K562 (cell line): ENCODE results near the gene CLEC18B. TPM values are rescaled to one million over a fixed set of nuclear protein-coding genes. Genes with fewer than 3 reads are reported as not detected.

Experiments used
- ATAC-seq: fragments of 200-7000 bp; cut with Tn5 transposase; 3 replicates; pipeline ENCODE4 v1.9.1; 2020; ENCODE audit warnings: moderate library complexity
- BruUV-seq: library from RNA; stranded (reverse); fragments of 400-500 nt; replicated peaks from 2 replicates; lab custom pipeline; 2021; lab: Mats Ljungman, UMichigan
- CTCF ChIA-PET: fragments of 300-600 bp; formaldehyde crosslinking; extraction: SDS; loops from one replicate; lab custom pipeline; 2021; ENCODE audit warnings: low intra/inter-chr PET ratio; lab: Yijun Ruan, JAX
- POLR2A ChIA-PET: fragments of 300-600, 350-650 bp; sonication (Branson Sonifier 250); formaldehyde crosslinking; extraction: SDS; loops from one replicate; lab custom pipeline; 2021; ENCODE audit warnings: antibody characterized with exemption, inconsistent platforms; lab: Yijun Ruan, JAX
- DNase-seq, 4 experiments: peaks; one replicate each; pipeline versions ENCODE4 v3.0.0 to v3.0.0-alpha.2; 2011 to 2018; ENCODE audit warnings: low spot score in 3 of 4, mixed read lengths in 3 of 4; ENCODE audit errors: extremely low read depth in 1 of 4
- FAIRE-seq: peaks from 2 replicates; lab custom pipeline; 2011; peaks lifted over from hg19 to GRCh38; lab: Jason Lieb, UNC
- H2AFZ ChIP-seq: 2 replicates; pipeline ENCODE4 v1.6.0; 2011; ENCODE audit warnings: low read depth, low read length, control low read depth, inconsistent platforms
- H3K27ac ChIP-seq: fragments of 200-600 bp; 3 replicates; pipeline ENCODE4 v1.8.0; 2011; ENCODE audit warnings: low read depth, mild to moderate bottlenecking, control low read depth, inconsistent platforms, low read length, moderate library complexity, mixed read lengths; ENCODE audit errors: extremely low read depth
- H3K27me3 ChIP-seq, 2 experiments: fragments of 300-600 bp in 1 of 2; 2 replicates in 1 of 2; 3 replicates in 1 of 2; pipeline versions ENCODE4 v1.6.0 to v1.8.0; 2011; ENCODE audit warnings: inconsistent platforms in 2 of 2, low read length in 2 of 2, mild to moderate bottlenecking in 1 of 2, mixed read lengths in 1 of 2, moderate library complexity in 1 of 2; ENCODE audit not compliant: control insufficient read depth in 2 of 2, insufficient read depth in 2 of 2
- H3K36me3 ChIP-seq: fragments of 300-600 bp; 3 replicates; pipeline ENCODE4 v1.8.0; 2011; ENCODE audit warnings: mild to moderate bottlenecking, low read length, inconsistent platforms; ENCODE audit not compliant: control insufficient read depth, insufficient read depth
- H3K4me1 ChIP-seq, 2 experiments: fragments of 200-600 bp in 1 of 2; replicated peaks in 1 of 2; 2 replicates in 1 of 2; 3 replicates in 1 of 2; pipeline versions ENCODE4 v1.5.1 to v1.8.0; 2011; ENCODE audit warnings: inconsistent platforms in 2 of 2, low read length in 2 of 2, mild to moderate bottlenecking in 1 of 2, mixed read lengths in 1 of 2, moderate library complexity in 1 of 2; ENCODE audit not compliant: control insufficient read depth in 2 of 2, insufficient read depth in 2 of 2
- H3K4me2 ChIP-seq: 2 replicates; pipeline ENCODE4 v1.6.1; 2011; ENCODE audit warnings: low read length, control low read depth, inconsistent platforms, mixed read lengths; ENCODE audit not compliant: insufficient read depth
- H3K4me3 ChIP-seq: fragments of 200-600 bp; sonication (generic), shearing (Covaris generic); 2 replicates; pipeline ENCODE4 v1.5.1; 2016; ENCODE audit warnings: control low read depth, inconsistent platforms
- H3K79me2 ChIP-seq: fragments of 200-600 bp; 3 replicates; pipeline ENCODE4 v1.8.0; 2011; ENCODE audit warnings: low read length, inconsistent platforms; ENCODE audit not compliant: control insufficient read depth, insufficient read depth
- H3K9ac ChIP-seq, 2 experiments: 2 replicates each; pipeline versions ENCODE4 v1.6.0 to v1.6.1; 2011; ENCODE audit warnings: low read depth in 2 of 2, low read length in 2 of 2, control low read depth in 1 of 2, inconsistent platforms in 1 of 2, mild to moderate bottlenecking in 1 of 2, mixed read lengths in 1 of 2; ENCODE audit not compliant: insufficient read depth in 1 of 2
- H3K9me1 ChIP-seq: one replicate; pipeline ENCODE4 v1.6.0; 2011; ENCODE audit warnings: inconsistent platforms, mild to moderate bottlenecking, low read length, moderate library complexity; ENCODE audit not compliant: control insufficient read depth, insufficient read depth
- H3K9me3 ChIP-seq: replicated peaks from 2 replicates; pipeline ENCODE4 v1.5.1; 2011; ENCODE audit warnings: low read depth, low read length, inconsistent platforms; ENCODE audit not compliant: control insufficient read depth, insufficient read depth
- H4K20me1 ChIP-seq: replicated peaks from 2 replicates; pipeline ENCODE4 v1.6.1; 2011; ENCODE audit warnings: low read length, inconsistent platforms, mixed read lengths; ENCODE audit not compliant: control insufficient read depth, insufficient read depth
- ARID1B ChIP-seq: fragments of 450-650 bp; IDR thresholded peaks from 2 replicates; pipeline ENCODE4 v1.6.1; 2016; ENCODE audit warnings: antibody characterized with exemption, mild to moderate bottlenecking, inconsistent platforms
- ATF7 ChIP-seq: fragments of 450-650 bp; IDR thresholded peaks from 2 replicates; pipeline ENCODE4 v1.7.1; 2014; ENCODE audit warnings: mild to moderate bottlenecking, moderate library complexity
- CBFA2T3 ChIP-seq: fragments of 450-650 bp; IDR thresholded peaks from 2 replicates; pipeline ENCODE4 v1.6.1; 2017
- ELF4 ChIP-seq: fragments of 450-650 bp; formaldehyde crosslinking; IDR thresholded peaks from 2 replicates; pipeline ENCODE4 v1.4.0; 2022; ENCODE audit warnings: missing genetic modification characterization
- EP400 ChIP-seq: fragments of 450-650 bp; IDR thresholded peaks from 2 replicates; pipeline ENCODE4 v1.6.1; 2017; ENCODE audit warnings: antibody characterized with exemption, mild to moderate bottlenecking, moderate library complexity
- HCFC1 ChIP-seq: IDR thresholded peaks from 2 replicates; pipeline ENCODE4 v1.6.1; 2012; ENCODE audit warnings: low read depth, low read length, improper control_type of control experiment
- KDM2B ChIP-seq: fragments of 250-450 bp; sonication (Bioruptor Pico); IDR thresholded peaks from 2 replicates; pipeline ENCODE4 v1.8.0; 2021; ENCODE audit warnings: mild to moderate bottlenecking, moderate library complexity
- MCM3 ChIP-seq: fragments of 450-650 bp; IDR thresholded peaks from 2 replicates; pipeline ENCODE4 v1.6.1; 2016
- RFX7 ChIP-seq: fragments of 250-450 bp; sonication (Bioruptor Pico); IDR thresholded peaks from 2 replicates; pipeline ENCODE4 v1.5.1; 2021; ENCODE audit warnings: mild to moderate bottlenecking
- TEAD1 ChIP-seq, 2 experiments: fragments of 450-650 bp in 1 of 2; sonication (generic) in 1 of 2; formaldehyde crosslinking; IDR thresholded peaks; 2 replicates each; pipeline versions ENCODE4 v1.4.0 to v1.8.0; 2020 to 2022; ENCODE audit warnings: mild to moderate bottlenecking in 2 of 2, missing genetic modification reagents in 1 of 2
- ZNF316 ChIP-seq: fragments of 450-650 bp; IDR thresholded peaks from 2 replicates; pipeline ENCODE4 v1.6.1; 2016
- ZNF41 ChIP-seq: fragments of 250-450 bp; sonication (Bioruptor Pico); conservative IDR thresholded peaks from 2 replicates; pipeline ENCODE4 v1.4.0; 2020; ENCODE audit warnings: mild to moderate bottlenecking
- ZNF75A ChIP-seq: fragments of 450-650 bp; formaldehyde crosslinking; IDR thresholded peaks from 2 replicates; pipeline ENCODE4 v1.4.0; 2020; ENCODE audit warnings: mild to moderate bottlenecking
- WGBS: fragments of 100-300 bp; shearing (Covaris generic); methylation state at CpG from one replicate; pipeline ENCODE4 v1.1.6; 2016; ENCODE audit warnings: low coverage, mixed read lengths; ENCODE audit not compliant: insufficient coverage; ENCODE audit errors: missing lambda C conversion rate; 5-methylcytosine and 5-hydroxymethylcytosine counted together
- in situ Hi-C: fragments of 300-500 bp; cut with MboI; formaldehyde crosslinking; loops from 4 replicates; pipeline ENCODE4 v1.15.0; 2018; ENCODE audit warnings: inconsistent platforms, mixed read lengths
- intact Hi-C: fragments of 100-400 bp; cut with micrococcal nuclease; formaldehyde crosslinking; loops from 2 replicates; pipeline ENCODE4 v1.14.2; 2022
- polyA plus RNA-seq, 8 experiments: library from polyadenylated mRNA; depleted of rRNA in 4 of 8; stranded (reverse) in 5 of 8; unstranded in 3 of 8; fragments of >200 nt; fragmentation: Nextera tagmentation in 2 of 8; fragmentation: Illumina TruSeq in 1 of 8; extraction: Ambion mirVana in 2 of 8; extraction: Trizol in 1 of 8; gene quantifications; 2 replicates each; pipeline versions ENCODE4 v1.2.1 to v1.2.3, GENCODE V29; 2011 to 2014; ENCODE audit warnings: inconsistent platforms in 1 of 8, missing spikeins in 1 of 8
- total RNA-seq, 7 experiments: library from RNA; depleted of rRNA in 6 of 7; stranded (reverse); fragments of >200 nt in 6 of 7; fragmentation: Illumina TruSeq in 2 of 7; extraction: Trizol in 2 of 7; gene quantifications; 2 replicates each; pipeline versions ENCODE4 v1.2.1 to v1.2.3, GENCODE V29; 2011 to 2021; ENCODE audit warnings: low replicate concordance in 1 of 7
- TF ChIP-seq, protein P1 (sequence below): fragments of 250-450 bp; sonication (Bioruptor Pico); IDR thresholded peaks from 2 replicates; pipeline ENCODE4 v1.8.0; 2022; ENCODE audit warnings: moderate library complexity, mild to moderate bottlenecking, inconsistent platforms
- TF ChIP-seq, protein P2 (sequence below): sonication (generic); formaldehyde crosslinking; IDR thresholded peaks from 2 replicates; pipeline ENCODE4 v1.8.0; 2022; ENCODE audit warnings: missing genetic modification reagents, mild to moderate bottlenecking, borderline replicate concordance
- TF ChIP-seq, protein P3 (sequence below), 2 experiments: IDR thresholded peaks; 2 replicates each; pipeline ENCODE4 v1.6.1; 2012; ENCODE audit warnings: improper control_type of control experiment in 2 of 2, low read depth in 2 of 2, low read length in 2 of 2, borderline replicate concordance in 1 of 2
- TF ChIP-seq, protein P4 (sequence below): sonication (generic); formaldehyde crosslinking; IDR thresholded peaks from 2 replicates; pipeline ENCODE4 v1.8.1; 2023; ENCODE audit warnings: mild to moderate bottlenecking, missing genetic modification reagents

Gene CLEC18B
- total and polyA plus RNA-seq, 9 of the 15 experiments (the other 6 are each of a cell fraction or from before 2014, with no cell fraction given), result 0.23 to 7.6 (median 3.5) TPM

DNA sequence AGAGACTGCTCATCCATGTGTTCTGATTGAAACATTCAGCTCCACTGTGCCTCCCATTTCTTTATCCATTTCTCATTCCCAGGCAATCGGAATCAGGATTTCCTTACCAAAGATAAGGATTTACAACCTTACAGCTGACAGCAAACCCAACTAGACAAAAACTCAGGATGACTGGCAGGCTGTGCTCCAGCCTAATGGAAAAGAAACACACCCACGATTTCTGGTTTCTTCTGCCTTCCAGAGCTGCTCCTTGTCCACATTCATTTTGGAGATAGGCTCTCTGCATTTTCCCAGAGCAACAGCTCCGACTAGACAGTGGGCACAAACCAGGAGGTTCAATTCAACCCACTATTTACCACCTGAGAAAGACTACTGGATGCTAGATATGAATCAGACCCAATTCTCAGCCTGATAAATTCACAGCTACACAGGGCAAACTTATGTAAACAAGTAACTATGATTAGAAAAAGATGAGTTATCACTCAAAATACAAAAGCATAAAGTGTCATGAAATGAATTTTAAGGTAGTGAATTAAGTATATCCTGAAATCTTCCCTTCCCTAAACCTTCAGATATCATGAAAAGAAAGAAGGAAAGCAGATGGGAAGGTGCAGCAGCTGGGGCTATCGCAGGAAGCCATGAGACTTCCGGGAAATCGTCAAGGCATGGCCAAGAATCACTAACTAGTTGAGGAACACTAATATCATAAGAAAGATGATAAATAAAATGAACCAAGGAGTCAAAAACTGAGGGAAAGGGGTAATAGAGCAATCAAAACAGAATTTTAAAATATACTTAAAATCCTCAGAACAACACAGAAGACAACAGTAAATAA, 44.8 kb upstream of the CLEC18B start:
- BruUV-seq, result no TSS peak
- no peaks in the 10 kb centered on the region for H3K79me2 ChIP-seq
- no peaks in the 10 kb centered on the region for H3K4me1 ChIP-seq
- no peak overlapping the region for H3K4me3 ChIP-seq
- no peaks in the 10 kb centered on the region for H3K27me3 ChIP-seq
- H4K20me1 ChIP-seq, result no peaks in the 10 kb centered on the region
- intact Hi-C loops, result no loop called here
- H3K36me3 ChIP-seq, result peaks cover 76% of the 10 kb centered on the region; the same call in 2 of the 3 replicates
- no peak for ATAC-seq
- no peak for DNase-seq
- POLR2A ChIA-PET, result no interaction called here
- 86% methylated on average over 6 of the region's 6 CpGs for WGBS
- H3K9me1 ChIP-seq, result no peaks in the 10 kb centered on the region
- CTCF ChIA-PET, result no interaction called here
- H3K27ac ChIP-seq, result no peak overlapping the region
- H3K9ac ChIP-seq, result no peak overlapping the region
- FAIRE-seq, result no peak
- no peaks in the 10 kb centered on the region for H3K9me3 ChIP-seq
- in situ Hi-C loops, result no loop called here
- no peak overlapping the region for H3K4me2 ChIP-seq
- no peak overlapping the region for H2AFZ ChIP-seq
- TF ChIP-seq, protein P1, sequence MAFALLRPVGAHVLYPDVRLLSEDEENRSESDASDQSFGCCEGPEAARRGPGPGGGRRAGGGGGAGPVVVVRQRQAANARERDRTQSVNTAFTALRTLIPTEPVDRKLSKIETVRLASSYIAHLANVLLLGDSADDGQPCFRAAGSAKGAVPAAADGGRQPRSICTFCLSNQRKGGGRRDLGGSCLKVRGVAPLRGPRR, result no peak
- TF ChIP-seq, protein P2, sequence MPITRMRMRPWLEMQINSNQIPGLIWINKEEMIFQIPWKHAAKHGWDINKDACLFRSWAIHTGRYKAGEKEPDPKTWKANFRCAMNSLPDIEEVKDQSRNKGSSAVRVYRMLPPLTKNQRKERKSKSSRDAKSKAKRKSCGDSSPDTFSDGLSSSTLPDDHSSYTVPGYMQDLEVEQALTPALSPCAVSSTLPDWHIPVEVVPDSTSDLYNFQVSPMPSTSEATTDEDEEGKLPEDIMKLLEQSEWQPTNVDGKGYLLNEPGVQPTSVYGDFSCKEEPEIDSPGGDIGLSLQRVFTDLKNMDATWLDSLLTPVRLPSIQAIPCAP (CRISPR knock-in tag), result no peak
- no peak for TF ChIP-seq CBFA2T3
- no peak for TF ChIP-seq ATF7
- TF ChIP-seq ZNF41 (CRISPR knock-in tag), result no peak
- TF ChIP-seq, protein P3, sequence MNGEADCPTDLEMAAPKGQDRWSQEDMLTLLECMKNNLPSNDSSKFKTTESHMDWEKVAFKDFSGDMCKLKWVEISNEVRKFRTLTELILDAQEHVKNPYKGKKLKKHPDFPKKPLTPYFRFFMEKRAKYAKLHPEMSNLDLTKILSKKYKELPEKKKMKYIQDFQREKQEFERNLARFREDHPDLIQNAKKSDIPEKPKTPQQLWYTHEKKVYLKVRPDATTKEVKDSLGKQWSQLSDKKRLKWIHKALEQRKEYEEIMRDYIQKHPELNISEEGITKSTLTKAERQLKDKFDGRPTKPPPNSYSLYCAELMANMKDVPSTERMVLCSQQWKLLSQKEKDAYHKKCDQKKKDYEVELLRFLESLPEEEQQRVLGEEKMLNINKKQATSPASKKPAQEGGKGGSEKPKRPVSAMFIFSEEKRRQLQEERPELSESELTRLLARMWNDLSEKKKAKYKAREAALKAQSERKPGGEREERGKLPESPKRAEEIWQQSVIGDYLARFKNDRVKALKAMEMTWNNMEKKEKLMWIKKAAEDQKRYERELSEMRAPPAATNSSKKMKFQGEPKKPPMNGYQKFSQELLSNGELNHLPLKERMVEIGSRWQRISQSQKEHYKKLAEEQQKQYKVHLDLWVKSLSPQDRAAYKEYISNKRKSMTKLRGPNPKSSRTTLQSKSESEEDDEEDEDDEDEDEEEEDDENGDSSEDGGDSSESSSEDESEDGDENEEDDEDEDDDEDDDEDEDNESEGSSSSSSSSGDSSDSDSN (IDR thresholded peaks at IDR 0.05; ENCODE audit: borderline replicate concordance in 1 of 2, low read depth in 2 of 2, low read length in 2 of 2), result no peak
- TF ChIP-seq RFX7 (CRISPR knock-in tag), result no peak
- no peak for TF ChIP-seq EP400
- no peak for TF ChIP-seq ELF4 (CRISPR knock-in tag)
- TF ChIP-seq, protein P4, sequence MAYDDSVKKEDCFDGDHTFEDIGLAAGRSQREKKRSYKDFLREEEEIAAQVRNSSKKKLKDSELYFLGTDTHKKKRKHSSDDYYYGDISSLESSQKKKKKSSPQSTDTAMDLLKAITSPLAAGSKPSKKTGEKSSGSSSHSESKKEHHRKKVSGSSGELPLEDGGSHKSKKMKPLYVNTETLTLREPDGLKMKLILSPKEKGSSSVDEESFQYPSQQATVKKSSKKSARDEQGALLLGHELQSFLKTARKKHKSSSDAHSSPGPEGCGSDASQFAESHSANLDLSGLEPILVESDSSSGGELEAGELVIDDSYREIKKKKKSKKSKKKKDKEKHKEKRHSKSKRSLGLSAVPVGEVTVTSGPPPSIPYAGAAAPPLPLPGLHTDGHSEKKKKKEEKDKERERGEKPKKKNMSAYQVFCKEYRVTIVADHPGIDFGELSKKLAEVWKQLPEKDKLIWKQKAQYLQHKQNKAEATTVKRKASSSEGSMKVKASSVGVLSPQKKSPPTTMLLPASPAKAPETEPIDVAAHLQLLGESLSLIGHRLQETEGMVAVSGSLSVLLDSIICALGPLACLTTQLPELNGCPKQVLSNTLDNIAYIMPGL (CRISPR knock-in tag), result no peak
- no peak for TF ChIP-seq ZNF316
- no peak for TF ChIP-seq MCM3
- TF ChIP-seq ZNF75A (CRISPR knock-in tag), result no peak
- no peak for TF ChIP-seq TEAD1 (CRISPR knock-in tag; IDR thresholded peaks at IDR 0.05)
- TF ChIP-seq ARID1B, result no peak
- TF ChIP-seq HCFC1, result no peak
- no peak for TF ChIP-seq KDM2B (CRISPR knock-in tag)
